Activated CD4-positive, alpha-beta T cell treated with anti-CD3 and anti-CD28 coated beads for 24 hours (primary cell): Measurements from ENCODE around the gene STAT2.

ENCODE experiments used
- DNase-seq, 2 donors: peaks; one replicate each; pipeline ENCODE4 v3.0.0-alpha.2; 2020; ENCODE audit warnings: low read depth in 2 of 2

STAT2 gene

GRCh38 chr12:56293795-56294194 lies 66.1 kb downstream of the STAT2 start:
- DNase-seq: no peak
